DMS153 (cell line): ENCODE measurements around the gene TECTA.
A peak's percentile ranks its signal among the peaks of the same experiment; 100 is the strongest.

Experiments
- DNase-seq: peaks from one replicate; lab custom pipeline; 2025; lab: John Stamatoyannopoulos, UW

Gene TECTA, protein sequence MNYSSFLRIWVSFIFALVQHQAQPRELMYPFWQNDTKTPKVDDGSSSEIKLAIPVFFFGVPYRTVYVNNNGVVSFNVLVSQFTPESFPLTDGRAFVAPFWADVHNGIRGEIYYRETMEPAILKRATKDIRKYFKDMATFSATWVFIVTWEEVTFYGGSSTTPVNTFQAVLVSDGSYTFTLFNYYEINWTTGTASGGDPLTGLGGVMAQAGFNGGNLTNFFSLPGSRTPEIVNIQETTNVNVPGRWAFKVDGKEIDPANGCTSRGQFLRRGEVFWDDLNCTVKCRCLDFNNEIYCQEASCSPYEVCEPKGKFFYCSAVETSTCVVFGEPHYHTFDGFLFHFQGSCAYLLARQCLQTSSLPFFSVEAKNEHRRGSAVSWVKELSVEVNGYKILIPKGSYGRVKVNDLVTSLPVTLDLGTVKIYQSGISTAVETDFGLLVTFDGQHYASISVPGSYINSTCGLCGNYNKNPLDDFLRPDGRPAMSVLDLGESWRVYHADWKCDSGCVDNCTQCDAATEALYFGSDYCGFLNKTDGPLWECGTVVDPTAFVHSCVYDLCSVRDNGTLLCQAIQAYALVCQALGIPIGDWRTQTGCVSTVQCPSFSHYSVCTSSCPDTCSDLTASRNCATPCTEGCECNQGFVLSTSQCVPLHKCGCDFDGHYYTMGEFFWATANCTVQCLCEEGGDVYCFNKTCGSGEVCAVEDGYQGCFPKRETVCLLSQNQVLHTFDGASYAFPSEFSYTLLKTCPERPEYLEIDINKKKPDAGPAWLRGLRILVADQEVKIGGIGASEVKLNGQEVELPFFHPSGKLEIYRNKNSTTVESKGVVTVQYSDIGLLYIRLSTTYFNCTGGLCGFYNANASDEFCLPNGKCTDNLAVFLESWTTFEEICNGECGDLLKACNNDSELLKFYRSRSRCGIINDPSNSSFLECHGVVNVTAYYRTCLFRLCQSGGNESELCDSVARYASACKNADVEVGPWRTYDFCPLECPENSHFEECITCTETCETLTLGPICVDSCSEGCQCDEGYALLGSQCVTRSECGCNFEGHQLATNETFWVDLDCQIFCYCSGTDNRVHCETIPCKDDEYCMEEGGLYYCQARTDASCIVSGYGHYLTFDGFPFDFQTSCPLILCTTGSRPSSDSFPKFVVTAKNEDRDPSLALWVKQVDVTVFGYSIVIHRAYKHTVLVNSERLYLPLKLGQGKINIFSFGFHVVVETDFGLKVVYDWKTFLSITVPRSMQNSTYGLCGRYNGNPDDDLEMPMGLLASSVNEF (N-terminal part only)

GRCh38 chr11:121100943-121101342 is at the start of gene TECTA:
TECTA (plus strand) TSS chr11:121101243; CDS start chr11:121102666, 1,423 bp downstream.
- DNase-seq: no peak

- DNase-seq: no peak
Observed at GRCh38 chr11:121053244-121053643, 47.8 kb upstream of the TECTA start.

GRCh38 chr11:121054266-121054665 is 46.8 kb upstream of the TECTA start:
- no peak for DNase-seq

GRCh38 chr11:121055076-121055475 is 46.0 kb upstream of the TECTA start:
- DNase-seq: no peak

DNA sequence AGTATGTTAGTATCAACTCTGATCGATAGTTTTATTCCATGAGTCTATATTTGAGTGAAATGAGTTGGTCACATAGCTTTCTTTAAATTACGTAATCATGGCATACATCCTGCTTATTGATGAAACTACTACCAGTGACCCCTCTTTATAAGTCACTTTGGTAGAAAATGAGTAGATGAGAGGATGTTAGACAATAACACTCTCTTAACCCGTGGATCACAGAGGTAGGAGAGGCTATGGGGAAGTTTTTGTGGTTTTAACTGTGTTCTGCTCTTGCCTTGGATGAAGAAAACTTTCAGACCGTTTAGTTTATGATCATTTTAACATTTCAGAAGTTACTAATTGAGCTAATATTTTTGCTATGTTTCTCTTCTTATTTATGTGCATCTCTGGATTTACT is 43.1 kb upstream of the TECTA start:
- DNase-seq: no peak

DNA sequence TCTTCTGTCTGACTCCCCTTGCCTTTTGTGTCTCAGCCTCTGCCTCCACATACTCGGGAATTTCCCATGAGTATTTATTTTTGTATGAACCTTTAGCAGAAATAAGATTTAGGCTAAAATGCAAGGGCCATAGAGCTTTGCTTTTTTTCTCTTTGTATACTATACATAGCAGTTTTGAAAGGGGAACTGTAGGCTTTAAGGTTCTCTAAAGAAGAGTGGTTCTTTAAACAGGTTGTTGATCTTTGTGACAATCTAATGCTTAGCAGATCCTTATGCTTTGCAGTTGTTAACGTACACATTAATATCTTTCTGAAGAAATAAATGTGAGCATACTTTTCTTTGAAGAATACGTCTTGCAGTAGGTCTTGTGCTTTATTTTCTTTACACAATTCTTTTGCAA is 42.1 kb upstream of the TECTA start:
- DNase-seq: no peak

GRCh38 chr11:121059605-121060004 is 41.4 kb upstream of the TECTA start:
- no peak for DNase-seq

DNA sequence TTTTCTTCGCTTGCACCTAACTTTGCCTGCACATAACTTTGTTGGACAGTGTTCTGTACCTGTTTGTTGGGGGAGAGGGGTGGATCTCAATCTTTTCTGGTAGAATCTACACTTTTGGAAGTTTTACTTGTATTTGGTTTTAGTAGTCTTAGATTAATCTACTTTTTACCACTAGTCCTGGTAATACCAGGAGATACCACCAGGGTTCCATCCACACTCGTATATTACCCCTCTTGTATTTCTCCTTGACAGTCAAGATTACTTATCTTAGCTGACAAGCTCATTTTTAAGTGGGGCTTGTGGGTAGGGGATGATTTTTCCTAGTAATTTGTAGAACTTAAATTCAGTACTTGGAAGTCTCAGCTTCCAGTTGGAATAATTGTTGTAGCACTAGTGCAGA is 37.3 kb upstream of the TECTA start:
- DNase-seq: no peak

DNA sequence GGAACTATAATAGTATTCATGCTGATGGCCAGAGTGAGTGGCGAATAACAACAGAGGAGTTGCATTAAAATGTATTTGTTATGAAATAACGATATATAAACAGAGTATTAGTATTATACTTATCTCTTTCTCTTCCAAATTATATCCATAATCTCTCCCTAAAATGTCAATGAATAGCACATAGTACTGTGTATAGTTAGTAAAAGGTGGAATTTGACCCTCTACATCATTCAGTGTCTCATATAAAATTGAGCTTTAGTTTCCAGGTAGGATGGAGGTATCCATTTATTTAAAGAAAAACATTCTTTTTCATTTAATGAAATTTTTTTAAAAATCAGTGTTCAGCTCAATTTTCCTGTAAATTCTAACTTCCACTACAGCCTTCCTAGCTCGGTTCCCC is 34.4 kb upstream of the TECTA start:
- no peak for DNase-seq

GRCh38 chr11:121067026-121067425 is 34.0 kb upstream of the TECTA start:
- DNase-seq: no peak

- DNase-seq: peak; percentile 90
Observed at GRCh38 chr11:121067453-121067852, 33.6 kb upstream of the TECTA start.

GRCh38 chr11:121067962-121068647 is 32.9 kb upstream of the TECTA start:
- no peak for DNase-seq

DNA sequence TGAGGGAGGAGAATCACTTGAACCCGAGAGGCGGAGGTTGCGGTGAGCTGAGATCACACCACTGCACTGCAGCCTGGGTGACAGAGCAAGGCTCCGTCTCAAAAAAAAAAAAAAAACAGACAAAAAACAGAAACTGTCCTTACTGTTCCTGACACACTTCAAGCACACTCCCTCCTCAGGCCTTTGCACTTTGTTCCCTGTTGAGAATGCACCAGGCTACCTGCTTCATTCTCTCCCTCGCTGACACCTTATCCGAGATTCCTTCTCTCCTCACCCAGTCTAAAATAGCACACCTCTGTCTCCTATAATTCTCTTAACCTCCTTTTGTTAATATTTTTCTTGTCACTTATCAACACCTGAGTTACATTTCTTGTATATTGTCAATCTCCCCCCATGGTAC is 32.3 kb upstream of the TECTA start:
- no peak for DNase-seq

- no peak for DNase-seq
Observed at GRCh38 chr11:121070951-121071845, 29.8 kb upstream of the TECTA start.

DNA sequence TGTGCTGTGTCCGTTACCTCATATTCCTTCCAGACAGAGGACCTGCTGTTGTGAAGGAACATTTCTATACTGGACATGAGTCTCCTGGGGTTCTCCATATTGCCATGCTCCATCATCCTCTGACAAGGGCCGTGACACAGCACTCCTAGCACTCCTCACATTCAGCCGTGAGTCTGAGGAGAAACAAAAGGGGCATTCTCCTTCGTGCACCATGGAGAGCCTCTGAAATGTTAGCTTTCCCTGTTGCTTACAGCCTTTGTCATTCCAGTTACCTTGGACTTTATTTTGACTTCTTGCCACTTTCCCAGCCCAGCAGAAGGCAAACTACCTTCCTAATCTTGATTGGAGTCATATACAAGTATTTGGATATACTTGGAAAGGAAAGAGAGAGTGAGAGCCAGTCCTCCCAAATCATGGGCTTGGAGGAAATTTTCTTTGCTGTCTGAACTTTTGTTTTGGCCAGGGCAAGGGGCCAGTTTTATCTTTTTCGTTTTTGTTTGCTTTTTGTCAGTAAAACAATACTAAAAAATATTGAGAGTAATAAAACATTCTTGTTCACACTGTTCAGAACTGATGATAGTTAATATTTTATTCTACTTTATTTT is 29.1 kb upstream of the TECTA start:
- DNase-seq: no peak

GRCh38 chr11:121081321-121081720 is 19.7 kb upstream of the TECTA start:
- DNase-seq: no peak

DNA sequence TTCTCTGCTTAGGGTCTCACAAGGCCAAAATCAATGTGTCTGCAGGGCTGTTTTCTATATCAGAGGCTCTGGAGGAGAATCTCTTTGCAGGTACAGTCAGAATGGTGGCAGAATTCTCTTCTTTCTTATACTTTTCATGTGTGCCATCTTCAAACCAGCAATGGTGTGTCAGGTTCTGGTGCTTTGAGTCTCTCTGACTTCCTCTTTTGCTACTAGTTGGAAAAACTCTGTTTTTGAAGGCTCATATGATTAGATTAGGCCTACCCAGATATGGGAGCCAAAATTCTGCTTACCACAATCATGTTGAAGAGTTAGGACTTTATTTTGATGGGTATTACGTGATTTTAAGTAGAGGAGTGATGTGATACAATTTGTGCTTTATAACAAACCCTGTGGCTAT is 18.8 kb upstream of the TECTA start:
- DNase-seq: no peak

DNA sequence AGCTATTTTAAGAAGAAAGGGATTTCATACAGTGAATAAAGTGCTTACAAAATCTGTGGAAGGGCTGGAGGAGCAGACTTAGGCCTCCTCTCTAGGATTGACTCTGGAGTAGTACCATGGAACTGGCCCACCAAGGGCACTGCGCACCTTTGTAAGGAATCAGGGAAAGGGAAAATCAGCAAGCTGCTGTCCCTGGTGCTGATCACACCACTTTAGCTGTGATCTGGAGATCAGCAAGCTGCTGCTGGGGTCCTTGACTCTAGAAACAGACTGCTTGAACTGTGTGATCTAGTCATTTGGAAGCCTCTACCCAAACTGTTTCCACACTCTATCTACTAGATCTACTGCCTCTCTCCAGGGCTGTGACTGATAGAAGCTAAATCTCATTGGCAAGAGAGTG is 18.4 kb upstream of the TECTA start:
- no peak for DNase-seq

- DNase-seq: no peak
Observed at GRCh38 chr11:121086866-121087265, 14.2 kb upstream of the TECTA start.

GRCh38 chr11:121089566-121089965 is 11.5 kb upstream of the TECTA start:
- DNase-seq: no peak
